ENCODE data around the gene TTC27. TPM values are rescaled to one million over a fixed set of nuclear protein-coding genes. Genes with fewer than 3 reads are reported as not detected.

TTC27 gene
- total RNA-seq, 1 donor from 2014 or later = 20.4 TPM

- Mint-ChIP-seq H3K27ac (no peak overlapping the region), H3K36me3 (peaks cover 39% of the 10 kb centered on the region), H3K9me3 (peaks cover 14% of the 10 kb centered on the region), H3K27me3 (no peaks in the 10 kb centered on the region), H3K4me1 (ENCODE audit: unreplicated experiment) (no peaks in the 10 kb centered on the region), H3K4me3 (no peak overlapping the region)
- DNase-seq (ENCODE audit: extremely low spot score, unreplicated experiment) = no peak
- TF ChIP-seq CTCF (conservative IDR thresholded peaks at IDR 0.05) = no peak
Measured at GRCh38 chr2:32780961-32781360, 153.1 kb downstream of the TTC27 start.

GRCh38 chr2:32783469-32783868, 155.6 kb downstream of the TTC27 start:
- TF ChIP-seq CTCF (conservative IDR thresholded peaks at IDR 0.05) = no peak
- Mint-ChIP-seq H3K4me3 (no peak overlapping the region), H3K27me3 (no peaks in the 10 kb centered on the region), H3K27ac (no peak overlapping the region), H3K4me1 (ENCODE audit: unreplicated experiment) (no peaks in the 10 kb centered on the region), H3K36me3 (peaks cover 38% of the 10 kb centered on the region), H3K9me3 (peaks cover 14% of the 10 kb centered on the region)
- DNase-seq (ENCODE audit: extremely low spot score, unreplicated experiment) = no peak

DNA sequence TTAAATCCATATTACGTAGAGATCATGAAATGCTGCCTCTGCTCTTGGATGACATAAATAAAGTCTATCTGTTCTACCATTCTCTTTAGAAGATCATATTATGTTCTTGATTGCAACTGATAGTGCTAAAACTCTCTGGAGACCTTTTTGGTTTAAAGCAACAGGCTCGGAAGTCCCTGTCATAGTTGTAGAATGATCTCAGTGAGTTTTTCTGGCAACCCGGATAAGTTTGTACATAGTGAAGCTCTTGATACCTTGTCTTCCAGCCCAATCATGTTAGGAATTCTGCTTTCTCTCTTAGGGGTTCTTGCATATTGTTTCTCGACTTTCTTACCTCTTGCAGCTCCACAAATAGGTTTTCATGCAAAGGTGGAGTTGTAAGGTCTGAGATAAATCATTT, 156.1 kb downstream of the TTC27 start:
- H3K36me3 Mint-ChIP-seq = peaks cover 37% of the 10 kb centered on the region
- peaks cover 14% of the 10 kb centered on the region for H3K9me3 Mint-ChIP-seq
- no peaks in the 10 kb centered on the region for H3K4me1 Mint-ChIP-seq (ENCODE audit: unreplicated experiment)
- H3K4me3 Mint-ChIP-seq = no peak overlapping the region
- H3K27ac Mint-ChIP-seq = no peak overlapping the region
- no peak for DNase-seq (ENCODE audit: extremely low spot score, unreplicated experiment)
- no peaks in the 10 kb centered on the region for H3K27me3 Mint-ChIP-seq
- no peak for TF ChIP-seq CTCF (conservative IDR thresholded peaks at IDR 0.05)

GRCh38 chr2:32787207-32787606, 159.4 kb downstream of the TTC27 start:
- H3K4me3 Mint-ChIP-seq = no peak overlapping the region

DNA sequence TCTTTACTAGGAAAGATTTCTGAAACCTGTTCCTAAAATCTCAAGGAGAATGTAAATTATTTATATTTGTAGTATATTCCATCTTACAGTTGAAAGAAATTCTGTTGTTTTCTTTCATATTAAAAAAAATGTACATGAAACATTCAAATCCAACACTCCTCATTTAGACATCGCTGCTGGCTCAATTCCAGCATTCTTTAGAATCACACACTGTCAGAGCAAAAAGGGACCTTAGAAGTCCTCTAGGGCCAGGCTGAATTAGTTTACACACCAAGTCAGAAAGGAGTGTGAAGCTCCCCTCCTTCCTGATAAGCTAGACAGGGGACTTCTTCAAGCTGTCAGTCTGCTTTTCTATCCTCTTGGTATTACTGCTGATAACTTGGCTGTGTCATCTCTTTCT, 160.3 kb downstream of the TTC27 start:
- Mint-ChIP-seq H3K4me3 (no peak overlapping the region), H3K9me3 (peaks cover 10% of the 10 kb centered on the region), H3K27ac (no peak overlapping the region), H3K36me3 (peaks cover 25% of the 10 kb centered on the region), H3K4me1 (ENCODE audit: unreplicated experiment) (peaks cover 4% of the 10 kb centered on the region), H3K27me3 (no peaks in the 10 kb centered on the region)
- no peak for TF ChIP-seq CTCF (conservative IDR thresholded peaks at IDR 0.05)
- DNase-seq (ENCODE audit: extremely low spot score, unreplicated experiment) = no peak

More at GRCh38 chr2:32787207-32787606, 159.4 kb downstream of the TTC27 start:
- Mint-ChIP-seq H3K27me3 (no peaks in the 10 kb centered on the region), H3K9me3 (peaks cover 11% of the 10 kb centered on the region), H3K27ac (no peak overlapping the region), H3K36me3 (peaks cover 26% of the 10 kb centered on the region), H3K4me1 (ENCODE audit: unreplicated experiment) (no peaks in the 10 kb centered on the region)
- DNase-seq (ENCODE audit: extremely low spot score, unreplicated experiment) = no peak
- TF ChIP-seq CTCF (conservative IDR thresholded peaks at IDR 0.05) = no peak

DNA sequence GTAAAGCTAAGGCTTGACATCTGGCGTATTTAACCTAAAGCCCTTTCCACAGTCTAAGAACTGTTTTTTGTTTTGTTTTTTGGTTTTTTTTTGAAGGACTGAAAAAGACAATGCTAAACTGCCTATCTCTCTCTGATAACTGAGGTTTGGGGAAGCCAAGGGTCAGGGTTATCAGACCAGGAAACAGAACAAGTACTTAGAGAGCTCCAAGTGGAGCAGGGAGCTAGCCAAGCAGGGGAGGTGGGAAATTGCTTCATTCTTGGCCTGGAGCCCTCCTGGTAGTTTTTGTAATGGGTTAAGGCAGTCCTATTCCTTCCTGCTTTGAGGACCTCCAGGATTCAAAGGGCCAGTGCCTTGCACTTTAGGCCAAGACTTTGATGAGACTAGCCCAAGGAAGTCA, 164.6 kb downstream of the TTC27 start:
- peaks cover 11% of the 10 kb centered on the region for H3K36me3 Mint-ChIP-seq

More for the DNA sequence above, 164.6 kb downstream of the TTC27 start:
- no peaks in the 10 kb centered on the region for H3K27me3 Mint-ChIP-seq
- no peak for TF ChIP-seq CTCF (conservative IDR thresholded peaks at IDR 0.05)
- DNase-seq (ENCODE audit: extremely low spot score, unreplicated experiment) = no peak
- no peak overlapping the region for H3K27ac Mint-ChIP-seq
- H3K4me1 Mint-ChIP-seq (ENCODE audit: unreplicated experiment) = peaks cover 5% of the 10 kb centered on the region
- H3K9me3 Mint-ChIP-seq = peaks cover 5% of the 10 kb centered on the region
- no peak overlapping the region for H3K4me3 Mint-ChIP-seq
